ENCODE measurements around the gene KIAA0825. TPM values are rescaled to one million over a fixed set of nuclear protein-coding genes. Genes with fewer than 3 reads are reported as not detected.

The KIAA0825 gene
- total and polyA plus RNA-seq, 2 donors (not counting 1 experiment from before 2014, with no cell fraction given) = 1.7 to 3.6 TPM

GRCh38 chr5:94234987-94235386, 383.4 kb downstream of the KIAA0825 start:
- Histone ChIP-seq H3K27ac (ENCODE audit: insufficient read depth, low read length) (no peak overlapping the region), H3K4me1 (ENCODE audit: control insufficient read depth, extremely low read depth, insufficient read depth, low read length) (no peaks in the 10 kb centered on the region), H2AFZ (ENCODE audit: low read length) (no peak overlapping the region), H3K36me3 (ENCODE audit: control insufficient read depth, insufficient read depth, low read length) (no peaks in the 10 kb centered on the region), H3K9ac (ENCODE audit: insufficient read depth, low read length) (no peak overlapping the region), H3K79me2 (ENCODE audit: control insufficient read depth, insufficient read depth, low read length) (no peaks in the 10 kb centered on the region), H3K4me2 (ENCODE audit: extremely low read depth, insufficient read depth, low read length) (no peak overlapping the region), H3K27me3 (ENCODE audit: control insufficient read depth, insufficient read depth, low read length) (no peaks in the 10 kb centered on the region), H3K9me3 (ENCODE audit: control insufficient read depth, insufficient read depth, low read depth, low read length) (no peaks in the 10 kb centered on the region), H4K20me1 (ENCODE audit: control insufficient read depth, extremely low read depth, insufficient read depth, low read length) (no peaks in the 10 kb centered on the region), H3K4me3 (replicated peaks in 1 of 4; ENCODE audit: control extremely low read depth in 1 of 4, insufficient read depth in 1 of 4, low read depth in 3 of 4, low read length in 4 of 4) (no peak overlapping the region)
- no peak for TF ChIP-seq CTCF (conservative IDR thresholded peaks at IDR 0.05 in 1 of 2, IDR thresholded peaks at IDR 0.05 in 1 of 2; ENCODE audit: low read depth in 1 of 2, low read length in 2 of 2)
- TF ChIP-seq EZH2 (IDR thresholded peaks at IDR 0.05; ENCODE audit: low read length, missing control alignments) = no peak
- no peak for DNase-seq (ENCODE audit: low read depth in 2 of 2)

- H3K4me3 ChIP-seq (replicated peaks in 1 of 4; ENCODE audit: control extremely low read depth in 1 of 4, insufficient read depth in 1 of 4, low read depth in 3 of 4, low read length in 4 of 4) = no peak overlapping the region
- TF ChIP-seq EZH2 (IDR thresholded peaks at IDR 0.05; ENCODE audit: low read length, missing control alignments) = no peak
- no peak for TF ChIP-seq CTCF (conservative IDR thresholded peaks at IDR 0.05 in 1 of 2, IDR thresholded peaks at IDR 0.05 in 1 of 2; ENCODE audit: low read depth in 1 of 2, low read length in 2 of 2)
- H3K9me3 ChIP-seq (ENCODE audit: control insufficient read depth, insufficient read depth, low read depth, low read length) = no peaks in the 10 kb centered on the region
- H3K36me3 ChIP-seq (ENCODE audit: control insufficient read depth, insufficient read depth, low read length) = no peaks in the 10 kb centered on the region
- DNase-seq (ENCODE audit: low read depth in 2 of 2) = no peak
- no peak overlapping the region for H3K27ac ChIP-seq (ENCODE audit: insufficient read depth, low read length)
- no peaks in the 10 kb centered on the region for H4K20me1 ChIP-seq (ENCODE audit: control insufficient read depth, extremely low read depth, insufficient read depth, low read length)
- H3K79me2 ChIP-seq (ENCODE audit: control insufficient read depth, insufficient read depth, low read length) = no peaks in the 10 kb centered on the region
- H3K4me2 ChIP-seq (ENCODE audit: extremely low read depth, insufficient read depth, low read length) = no peak overlapping the region
- H3K4me1 ChIP-seq (ENCODE audit: control insufficient read depth, extremely low read depth, insufficient read depth, low read length) = no peaks in the 10 kb centered on the region
- no peaks in the 10 kb centered on the region for H3K27me3 ChIP-seq (ENCODE audit: control insufficient read depth, insufficient read depth, low read length)
- no peak overlapping the region for H3K9ac ChIP-seq (ENCODE audit: insufficient read depth, low read length)
- H2AFZ ChIP-seq (ENCODE audit: low read length) = no peak overlapping the region
These were observed 389.6 kb downstream of the KIAA0825 start for GRCh38 chr5:94228791-94229190.

- TF ChIP-seq EZH2 (IDR thresholded peaks at IDR 0.05; ENCODE audit: low read length, missing control alignments) (no peak), CTCF (conservative IDR thresholded peaks at IDR 0.05 in 1 of 2, IDR thresholded peaks at IDR 0.05 in 1 of 2; ENCODE audit: low read depth in 1 of 2, low read length in 2 of 2) (no peak)
- Histone ChIP-seq H3K27me3 (ENCODE audit: control insufficient read depth, insufficient read depth, low read length) (no peaks in the 10 kb centered on the region), H3K79me2 (ENCODE audit: control insufficient read depth, insufficient read depth, low read length) (no peaks in the 10 kb centered on the region), H3K4me2 (ENCODE audit: extremely low read depth, insufficient read depth, low read length) (no peak overlapping the region), H3K9me3 (ENCODE audit: control insufficient read depth, insufficient read depth, low read depth, low read length) (no peaks in the 10 kb centered on the region), H2AFZ (ENCODE audit: low read length) (no peak overlapping the region), H4K20me1 (ENCODE audit: control insufficient read depth, extremely low read depth, insufficient read depth, low read length) (no peaks in the 10 kb centered on the region), H3K4me1 (ENCODE audit: control insufficient read depth, extremely low read depth, insufficient read depth, low read length) (peaks cover 2% of the 10 kb centered on the region), H3K4me3 (replicated peaks in 1 of 4; ENCODE audit: control extremely low read depth in 1 of 4, insufficient read depth in 1 of 4, low read depth in 3 of 4, low read length in 4 of 4) (no peak overlapping the region), H3K27ac (ENCODE audit: insufficient read depth, low read length) (no peak overlapping the region), H3K36me3 (ENCODE audit: control insufficient read depth, insufficient read depth, low read length) (no peaks in the 10 kb centered on the region), H3K9ac (ENCODE audit: insufficient read depth, low read length) (no peak overlapping the region)
- DNase-seq (ENCODE audit: low read depth in 2 of 2) = no peak
These were observed 395.2 kb downstream of the KIAA0825 start for GRCh38 chr5:94223235-94223634.

All from fibroblast of lung (primary cell).